SW 1271 (cell line): ENCODE results near the gene COPZ1.
"Not testable (repeated sequence)": the region's sequence is repeated elsewhere in the genome, so short reads cannot be mapped to it uniquely, and the experiment has no call there.

Experiments used
- DNase-seq, 2 experiments: peaks; one replicate each; lab custom pipeline; 2025; lab: John Stamatoyannopoulos, UW

COPZ1 gene

DNA sequence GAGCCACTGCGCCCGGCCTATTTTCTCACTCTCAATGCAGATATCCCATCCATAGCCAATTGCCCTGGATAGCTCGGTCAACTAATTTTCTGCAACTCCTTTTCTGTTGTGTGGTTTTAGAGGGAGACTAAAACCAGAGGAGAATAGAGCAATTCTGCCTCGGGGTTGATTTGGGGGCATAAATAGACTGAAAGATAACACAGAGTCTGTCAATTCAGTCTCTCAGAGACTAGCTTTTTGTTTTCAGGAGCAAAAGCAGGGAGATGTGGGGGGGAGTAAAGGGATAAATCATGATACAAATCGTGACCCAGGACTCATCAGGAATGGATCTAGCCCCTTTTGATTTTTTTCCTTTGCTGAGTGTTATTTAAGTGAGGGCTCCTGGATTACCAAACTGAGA lies 6.5 kb downstream of the COPZ1 start:
- DNase-seq = no peak

DNA sequence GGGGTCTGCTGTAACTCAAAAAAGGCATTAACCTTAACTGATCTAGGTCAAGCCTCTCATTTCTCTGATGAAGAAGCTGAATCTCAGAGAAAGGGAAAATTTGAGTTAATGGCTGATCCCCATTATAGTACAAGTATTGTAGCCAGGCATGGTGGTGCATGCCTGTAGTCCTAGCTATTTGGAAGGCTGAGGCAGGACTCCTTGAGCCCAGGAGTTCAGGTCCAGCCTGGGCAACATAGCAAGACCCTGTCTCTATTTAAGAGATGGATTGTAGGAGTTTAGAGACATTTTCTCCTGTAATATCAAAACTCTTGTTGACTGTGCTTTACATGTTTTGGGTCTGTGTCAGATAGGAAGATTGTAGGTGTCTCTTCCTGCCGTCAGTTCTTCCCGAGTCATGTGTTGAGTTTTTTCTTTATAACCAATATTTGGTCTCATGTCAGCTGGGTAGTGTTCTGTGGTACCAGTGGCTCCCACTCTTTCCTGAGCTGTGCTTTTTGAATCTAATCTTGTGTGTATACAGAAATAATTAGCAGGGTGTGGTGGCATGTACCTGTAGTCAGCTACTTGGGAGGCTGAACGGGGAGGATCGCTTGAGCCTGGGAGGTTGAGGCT lies 8.6 kb downstream of the COPZ1 start:
- DNase-seq = no peak

DNA sequence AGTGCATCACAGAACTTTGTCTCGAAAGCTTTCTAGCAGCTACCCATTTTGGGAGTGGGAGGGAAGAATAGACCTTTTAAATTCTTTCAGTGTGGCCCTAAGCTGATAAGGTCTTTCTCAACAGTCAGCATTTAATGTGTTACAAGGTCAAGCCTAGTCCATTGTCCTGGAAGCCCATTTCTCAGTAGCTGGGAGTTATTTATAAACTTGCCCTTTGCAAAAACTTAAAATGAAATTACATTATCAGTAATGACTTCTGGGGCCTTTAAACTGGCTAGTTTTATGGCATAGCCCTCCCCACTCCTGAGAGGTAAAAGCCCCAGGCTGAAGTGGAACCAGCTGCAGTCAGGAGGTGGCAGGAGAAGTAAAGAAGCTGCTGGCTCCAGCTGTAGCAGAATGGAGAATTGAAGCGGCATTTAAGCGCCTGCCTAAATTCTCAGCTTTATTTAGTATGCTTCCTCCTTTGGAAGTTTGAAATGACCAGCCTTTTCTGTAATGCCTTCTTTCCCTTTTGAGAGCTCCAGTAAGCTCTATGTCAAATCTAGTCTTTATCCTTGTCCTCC lies 12.4 kb downstream of the COPZ1 start:
- no peak for DNase-seq

DNA sequence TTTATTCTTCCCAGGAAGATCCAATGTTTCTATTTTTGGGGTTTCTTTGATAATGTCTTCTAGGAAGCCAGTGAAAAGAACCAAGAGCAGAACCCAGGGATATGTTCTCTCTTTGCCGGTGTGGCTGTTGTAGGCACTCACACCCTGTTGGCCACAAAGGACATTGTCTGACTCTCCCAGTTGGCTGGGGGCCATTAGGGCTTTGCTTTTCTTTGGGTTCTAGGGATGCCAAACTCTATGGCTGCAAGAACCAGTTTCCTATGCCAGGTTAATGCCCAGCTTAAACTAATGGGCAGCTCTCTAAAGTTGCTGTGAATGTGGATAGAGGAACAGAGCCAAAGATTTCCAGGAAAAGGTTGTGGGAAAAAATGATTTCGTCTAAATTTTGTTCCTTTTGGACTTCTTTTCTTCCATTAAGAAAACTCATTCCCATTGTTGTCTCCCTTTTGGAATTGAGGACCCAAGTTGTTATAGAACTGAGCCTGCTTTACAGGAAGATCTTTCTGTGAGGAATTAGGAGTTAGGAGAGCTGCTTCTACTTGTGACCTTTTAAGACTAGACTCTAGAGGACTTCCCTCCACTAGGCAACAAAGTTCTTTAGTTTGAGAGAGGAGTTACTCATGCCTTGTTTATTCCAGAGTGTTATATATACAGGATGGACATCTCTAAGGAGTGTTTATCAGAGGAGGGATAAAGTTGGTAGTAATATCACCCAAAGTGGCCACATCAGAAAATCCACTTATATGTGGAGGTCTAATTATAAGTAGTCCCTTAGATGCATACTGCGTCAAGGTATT lies 13.1 kb downstream of the COPZ1 start:
- no peak for DNase-seq

DNA sequence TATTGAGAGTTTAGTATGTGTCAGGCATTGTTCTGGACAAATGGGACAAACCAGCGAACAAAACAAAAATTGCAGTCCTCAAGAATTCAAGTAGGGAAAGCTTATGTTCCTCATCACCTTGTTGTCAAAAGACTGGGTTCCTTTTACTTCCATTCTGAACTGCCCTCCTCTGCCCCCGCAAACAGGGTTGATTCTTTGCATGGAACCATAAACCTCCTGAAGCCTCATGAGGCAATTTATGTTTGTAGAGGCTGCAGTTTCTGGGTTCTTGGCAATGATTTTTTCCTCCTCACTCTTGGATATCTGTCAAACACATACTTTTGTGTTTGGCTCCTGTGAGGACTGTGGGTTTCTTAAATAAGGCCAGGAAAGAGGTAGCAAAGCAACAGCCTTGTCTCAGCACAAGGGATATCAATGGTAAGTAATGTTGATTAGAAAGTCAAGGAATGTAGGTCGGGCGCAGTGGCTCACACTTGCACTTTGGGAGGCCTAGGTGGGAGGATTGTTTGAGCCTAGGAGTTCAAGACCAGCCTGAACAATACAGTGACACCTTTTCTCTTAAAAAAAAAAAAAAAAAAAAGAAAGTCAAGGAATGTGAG lies 13.9 kb downstream of the COPZ1 start:
- DNase-seq = no peak

DNA sequence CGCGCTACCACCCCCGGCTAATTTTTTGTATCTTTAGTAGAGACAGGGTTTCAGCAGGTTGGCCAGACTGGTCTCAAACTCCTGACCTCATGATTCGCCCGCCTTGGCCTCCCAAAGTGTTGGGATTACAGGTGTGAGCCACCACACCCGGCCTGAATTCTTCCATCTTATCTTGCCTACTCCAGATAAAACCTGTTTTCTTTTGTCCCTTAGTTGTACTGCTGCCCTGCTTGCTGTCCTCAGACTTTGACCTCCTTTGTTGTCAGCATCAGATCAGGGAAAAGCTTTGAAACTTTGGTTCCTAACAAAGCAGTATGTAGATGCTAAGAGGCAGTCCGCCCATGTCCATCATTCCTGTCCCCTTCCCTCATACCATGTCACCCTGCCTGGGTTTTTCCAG lies 15.9 kb downstream of the COPZ1 start:
- DNase-seq = no peak

DNA sequence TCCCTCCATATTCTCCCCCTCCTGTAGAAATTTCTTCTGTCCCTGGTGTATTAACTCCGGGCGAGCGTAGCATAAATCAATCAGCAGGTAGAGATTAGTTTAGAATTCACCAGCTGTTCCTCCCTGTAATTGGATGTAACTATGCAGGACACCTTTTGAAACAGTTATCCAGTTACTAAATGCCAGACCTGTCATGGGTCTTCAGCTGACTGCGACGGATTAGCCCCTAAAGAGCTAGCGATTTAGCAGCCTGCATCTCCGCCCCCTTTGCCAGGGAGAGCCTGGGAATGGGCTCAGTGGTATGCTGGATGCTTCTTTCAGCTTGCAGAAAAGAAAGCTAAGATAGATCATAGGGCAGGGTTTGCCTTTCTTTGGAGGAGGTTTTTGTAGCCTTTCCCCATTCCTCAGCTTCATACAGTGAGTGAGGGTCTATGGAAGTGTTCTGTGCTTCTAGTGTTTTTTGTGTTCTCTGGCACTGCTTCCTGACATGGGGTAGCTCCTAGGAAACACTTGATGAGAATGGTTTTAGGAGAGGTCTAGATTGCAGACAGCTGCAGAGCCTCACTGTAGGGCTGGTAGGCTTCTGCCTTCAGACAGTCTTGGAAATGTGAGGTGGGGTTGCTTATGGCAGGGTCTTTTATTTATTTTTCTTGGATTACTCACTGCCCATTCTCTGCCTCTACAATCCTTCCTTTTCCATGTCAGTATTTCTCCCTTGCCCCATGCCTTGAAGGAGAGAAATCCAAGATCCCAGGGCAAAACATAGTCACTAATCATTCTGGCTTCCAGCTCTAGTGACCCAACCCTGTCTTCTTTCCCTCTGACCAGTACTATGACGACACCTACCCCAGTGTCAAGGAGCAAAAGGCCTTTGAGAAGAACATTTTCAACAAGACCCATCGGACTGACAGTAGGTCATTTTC lies 16.7 kb downstream of the COPZ1 start:
- DNase-seq = no peak

DNA sequence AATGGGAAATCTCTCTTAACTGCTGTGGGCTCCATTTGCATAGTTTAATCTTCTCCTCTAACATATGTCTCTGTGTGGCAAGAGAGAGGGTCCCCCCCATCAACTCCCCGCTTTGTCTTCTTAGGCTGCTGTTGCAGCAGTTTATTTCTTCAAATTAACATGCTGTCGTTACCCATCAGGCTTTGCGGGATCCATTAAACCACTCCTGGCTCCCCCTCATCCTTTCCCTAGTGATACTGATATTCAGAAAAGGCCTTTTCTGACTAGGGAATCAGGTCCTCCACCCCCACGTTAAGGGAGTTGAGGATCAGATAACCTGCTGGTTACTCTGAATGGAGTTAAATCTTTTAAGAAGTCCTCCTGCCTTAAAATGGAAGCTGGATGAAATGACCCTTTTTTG lies 24.1 kb downstream of the COPZ1 start:
- DNase-seq = no peak

DNA sequence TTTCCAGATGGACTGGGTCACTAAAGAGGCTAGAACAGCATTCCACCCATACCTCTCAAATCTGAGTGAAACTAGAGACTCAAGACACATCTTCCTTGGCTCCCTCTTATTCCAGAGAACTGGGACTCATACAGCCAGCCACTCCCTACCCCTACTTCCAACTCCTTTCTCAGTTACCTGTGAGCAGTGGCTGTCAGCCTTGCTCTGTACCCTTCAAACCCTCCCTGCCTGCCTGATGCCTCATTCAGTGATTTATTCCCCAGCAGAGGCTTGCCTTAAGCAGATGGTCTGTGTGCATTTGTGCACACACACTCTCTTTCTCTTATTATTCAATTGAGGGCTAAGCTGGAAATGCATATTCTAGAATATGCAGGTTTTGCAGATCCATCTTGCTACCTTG lies 24.7 kb downstream of the COPZ1 start:
- DNase-seq = no peak

DNA sequence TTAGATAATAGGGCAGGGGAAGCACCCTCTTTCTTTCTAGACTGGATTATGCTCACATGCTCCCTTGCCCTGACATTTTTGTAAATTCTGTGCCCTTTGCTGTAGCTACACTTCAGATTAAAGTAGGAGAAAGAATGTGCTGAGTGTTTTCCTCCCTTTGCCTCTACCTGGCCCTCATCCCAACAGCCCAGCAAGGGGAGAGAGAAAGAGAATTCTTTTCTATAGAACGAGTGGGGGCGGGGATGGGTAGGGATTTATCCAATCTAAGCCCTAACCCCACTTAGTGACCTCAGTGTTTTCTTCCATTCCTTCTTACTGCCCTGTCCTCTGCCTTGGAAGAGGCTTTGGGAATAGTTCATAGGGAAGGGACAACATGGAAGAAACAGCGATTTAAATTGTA lies 25.8 kb downstream of the COPZ1 start:
- no peak for DNase-seq

DNA sequence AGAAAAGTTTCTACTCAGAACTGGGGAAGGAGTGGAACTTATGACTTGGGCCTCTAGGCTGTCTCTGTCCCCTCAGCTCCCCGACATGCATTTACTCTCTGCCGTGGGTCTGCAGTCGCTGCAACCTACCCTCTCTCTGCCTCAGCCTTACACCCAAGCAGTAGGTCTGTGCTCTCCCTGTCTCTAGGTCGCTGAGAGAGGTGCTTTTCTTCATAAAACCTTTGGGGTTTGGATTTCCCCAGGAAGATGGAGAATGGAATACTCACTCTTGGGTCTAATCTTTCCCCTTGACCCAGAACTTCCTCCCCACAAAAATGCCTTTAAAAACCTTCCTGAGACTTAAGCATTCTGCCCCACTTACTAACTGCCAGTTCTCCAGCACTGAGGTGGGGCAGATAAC lies 26.4 kb downstream of the COPZ1 start:
- no peak for DNase-seq

DNA sequence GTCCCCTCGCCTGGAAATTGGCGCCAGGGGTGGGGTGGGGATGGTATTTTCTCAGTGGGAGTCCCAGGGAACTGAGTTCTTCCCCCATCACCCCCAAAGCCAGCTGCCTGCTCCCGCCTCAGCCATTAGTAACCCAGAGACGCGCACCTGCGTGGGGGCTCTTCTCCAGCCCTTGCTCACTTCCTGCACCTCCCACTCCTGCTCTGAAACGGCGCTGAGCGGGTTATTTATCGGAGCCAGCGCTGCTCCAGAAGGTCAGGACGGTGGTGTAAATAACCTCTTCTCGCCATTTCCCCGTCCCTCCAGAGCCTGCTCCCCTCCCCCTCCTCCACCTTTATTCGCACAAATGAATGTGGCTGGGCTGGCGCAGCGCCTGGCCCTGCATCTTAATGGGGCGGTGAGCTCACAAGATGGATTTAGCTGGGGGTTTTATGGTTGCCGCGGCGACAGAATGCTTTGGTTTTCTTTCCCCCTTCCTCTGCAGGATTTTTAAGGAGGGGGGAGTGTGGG lies 27.1 kb downstream of the COPZ1 start:
- no peak for DNase-seq

DNA sequence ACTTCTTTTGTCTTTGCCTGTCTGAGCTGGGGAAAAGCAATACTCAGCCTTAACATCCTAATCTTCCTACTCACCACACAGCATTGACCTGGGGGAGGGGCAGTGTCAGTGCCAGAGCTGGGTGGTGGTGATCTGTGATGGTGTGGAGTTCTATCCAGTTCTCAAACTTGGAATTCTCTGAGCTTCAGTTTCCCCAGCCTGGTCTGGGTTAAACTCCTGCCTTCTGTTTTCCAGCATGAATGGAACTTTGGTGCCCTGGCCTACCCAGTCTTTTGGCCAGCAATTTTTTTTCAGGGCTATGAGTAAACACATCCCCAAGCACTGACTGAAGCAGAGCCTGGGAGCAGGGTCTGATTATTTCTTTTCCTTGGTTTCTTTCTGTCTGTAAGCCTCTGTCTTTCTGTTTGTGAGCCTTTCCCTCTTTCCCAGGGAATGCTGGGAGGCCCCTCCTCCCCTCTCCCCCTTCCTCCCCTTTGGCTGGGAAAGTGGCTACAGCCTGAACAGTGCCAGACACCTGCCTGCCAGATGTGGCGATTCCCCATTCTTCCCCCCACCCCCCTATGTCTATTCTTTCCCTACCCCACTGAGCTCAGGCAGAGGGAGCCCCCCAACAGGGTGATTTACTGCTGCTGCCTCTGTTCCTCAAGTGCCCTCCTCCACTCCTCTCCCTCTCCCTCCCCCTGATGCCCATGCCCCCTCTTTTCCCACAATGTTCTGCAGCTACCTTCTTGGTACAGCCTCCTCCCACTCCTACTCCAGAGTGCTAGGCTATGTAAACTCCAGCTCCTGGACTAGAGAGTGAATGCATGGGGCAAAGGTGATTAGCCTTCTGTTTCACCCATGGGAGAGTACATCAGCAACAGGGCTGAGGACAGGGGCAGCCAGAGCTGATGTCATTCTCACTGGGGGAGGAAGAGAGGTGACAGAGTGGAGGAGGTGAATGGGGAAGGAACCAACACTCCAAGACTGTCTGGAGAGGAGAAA lies 28.3 kb downstream of the COPZ1 start:
- no peak for DNase-seq

DNA sequence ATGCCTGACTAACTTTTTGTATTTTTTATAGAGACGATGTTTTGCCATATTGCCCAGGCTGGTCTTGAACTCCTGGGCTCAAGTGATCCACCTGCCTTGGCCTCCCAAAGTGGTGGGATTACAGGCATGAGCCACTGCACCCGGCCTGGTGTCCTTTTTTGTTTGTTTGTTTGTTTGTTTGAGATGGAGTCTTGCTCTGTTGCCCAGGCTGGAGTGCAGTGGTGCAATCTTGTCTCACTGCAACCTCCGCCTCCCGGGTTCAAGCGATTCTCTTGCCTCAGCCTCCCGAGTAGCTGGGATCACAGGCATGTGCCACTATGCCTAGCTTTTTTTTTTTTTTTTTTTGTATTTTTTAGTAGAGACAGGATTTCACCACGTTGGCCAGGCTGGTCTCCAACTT lies 29.3 kb downstream of the COPZ1 start:
- not testable (repeated sequence) for DNase-seq

DNA sequence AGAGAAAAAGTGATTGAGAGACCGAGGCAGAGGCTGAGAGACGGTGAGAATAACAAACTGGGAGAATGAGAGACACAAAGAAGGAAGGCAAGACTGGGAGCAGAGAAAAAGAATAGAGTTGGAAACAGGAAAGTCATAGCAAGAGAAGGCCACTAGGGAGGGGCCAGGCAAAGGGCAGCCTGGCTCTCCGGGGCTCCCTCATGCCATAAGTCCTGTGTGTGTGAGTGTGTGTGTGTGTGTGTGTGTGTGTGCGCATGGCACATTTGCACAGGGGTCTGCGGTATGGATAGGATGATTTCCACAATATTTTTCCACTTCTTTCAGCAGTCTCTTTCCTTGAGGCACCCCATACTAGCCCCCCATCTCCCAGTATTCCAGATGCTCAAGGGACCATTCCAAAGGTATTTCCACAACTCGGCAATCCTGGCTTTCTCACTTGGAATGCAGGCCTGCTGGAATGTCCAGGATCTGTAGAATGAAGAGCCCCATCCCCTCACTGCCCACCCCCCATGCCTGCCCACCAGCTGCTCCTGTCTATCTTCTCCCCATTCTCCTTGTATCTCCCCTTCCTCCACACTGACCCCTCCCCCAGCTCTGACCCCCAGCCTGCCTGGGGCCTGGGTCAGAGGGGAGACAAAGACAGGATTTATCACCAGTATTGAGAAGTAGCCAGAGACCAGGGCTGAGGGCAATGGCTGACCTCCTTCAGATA lies 30.3 kb downstream of the COPZ1 start:
- no peak for DNase-seq

DNA sequence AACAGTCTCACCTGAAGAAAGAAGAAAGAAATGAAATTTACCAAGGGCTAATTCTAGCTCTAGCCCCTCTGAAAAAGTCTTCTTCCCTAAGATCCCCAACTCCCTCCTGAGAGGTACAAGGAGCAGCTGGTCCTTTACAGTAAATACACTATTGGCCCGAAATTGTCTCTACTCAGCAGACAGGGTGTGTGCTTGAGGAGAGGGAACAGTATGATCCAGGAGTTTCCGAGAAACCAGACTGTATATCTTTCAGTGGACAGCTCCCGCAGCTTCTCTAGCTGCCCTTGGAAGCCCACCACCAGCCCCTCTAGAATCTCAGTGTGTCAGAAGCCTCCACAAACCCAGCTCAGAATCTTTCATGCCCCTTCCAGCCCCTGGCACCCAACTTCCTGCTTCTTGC lies 31.3 kb downstream of the COPZ1 start:
- DNase-seq = no peak

DNA sequence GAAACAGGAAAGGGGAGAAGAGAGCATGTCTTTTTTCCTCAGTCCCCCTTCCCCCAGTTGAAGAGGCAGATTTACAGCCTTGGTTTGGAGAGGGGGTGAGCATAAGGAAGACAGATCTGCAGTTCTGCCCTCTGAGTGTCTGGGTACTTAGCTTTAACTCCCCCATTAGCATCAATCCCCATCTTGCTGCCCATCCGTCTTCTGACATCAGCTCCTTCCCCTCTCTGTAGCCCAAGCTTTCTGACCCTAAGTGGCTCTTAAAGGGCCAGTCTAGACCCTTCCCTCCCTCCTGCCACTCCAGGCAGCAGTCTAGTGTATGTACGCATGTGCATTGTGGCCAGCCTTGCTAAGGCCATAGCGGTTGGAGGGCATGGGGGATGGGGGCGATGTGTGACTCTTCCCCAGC lies 32.0 kb downstream of the COPZ1 start:
- DNase-seq = no peak

DNA sequence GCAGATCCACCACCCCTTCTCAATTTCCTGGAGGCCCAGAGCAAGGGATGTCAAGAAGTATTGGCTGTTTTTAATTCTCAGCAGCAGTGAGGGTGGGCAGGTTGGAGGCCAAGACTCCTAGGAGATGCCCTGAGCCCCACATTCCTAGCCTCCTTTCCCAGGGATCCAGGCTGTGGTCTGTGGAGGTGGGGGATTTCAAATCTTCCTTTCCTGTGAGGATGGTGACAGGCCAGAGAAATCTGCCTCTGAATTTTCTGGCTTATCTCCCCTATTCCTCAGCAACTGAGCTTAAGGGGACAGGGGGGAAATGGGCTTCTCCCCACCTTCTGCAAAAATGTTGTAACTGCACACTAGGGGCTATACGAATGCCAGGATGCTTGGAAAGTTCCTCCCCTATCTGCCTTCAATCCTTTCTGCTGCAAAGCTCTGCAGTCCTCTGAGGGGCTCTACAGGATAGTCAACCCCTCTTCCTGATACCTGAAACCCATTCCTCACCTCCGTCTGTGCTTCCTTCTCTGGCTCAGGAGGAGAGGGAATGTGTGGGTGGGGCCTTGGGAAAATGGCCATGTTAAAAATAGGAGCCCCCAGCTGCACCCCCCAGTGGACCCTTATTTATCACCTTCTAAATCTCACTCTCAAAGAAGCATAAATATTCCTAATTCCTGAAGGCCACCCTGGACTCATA lies 32.7 kb downstream of the COPZ1 start:
- no peak for DNase-seq

DNA sequence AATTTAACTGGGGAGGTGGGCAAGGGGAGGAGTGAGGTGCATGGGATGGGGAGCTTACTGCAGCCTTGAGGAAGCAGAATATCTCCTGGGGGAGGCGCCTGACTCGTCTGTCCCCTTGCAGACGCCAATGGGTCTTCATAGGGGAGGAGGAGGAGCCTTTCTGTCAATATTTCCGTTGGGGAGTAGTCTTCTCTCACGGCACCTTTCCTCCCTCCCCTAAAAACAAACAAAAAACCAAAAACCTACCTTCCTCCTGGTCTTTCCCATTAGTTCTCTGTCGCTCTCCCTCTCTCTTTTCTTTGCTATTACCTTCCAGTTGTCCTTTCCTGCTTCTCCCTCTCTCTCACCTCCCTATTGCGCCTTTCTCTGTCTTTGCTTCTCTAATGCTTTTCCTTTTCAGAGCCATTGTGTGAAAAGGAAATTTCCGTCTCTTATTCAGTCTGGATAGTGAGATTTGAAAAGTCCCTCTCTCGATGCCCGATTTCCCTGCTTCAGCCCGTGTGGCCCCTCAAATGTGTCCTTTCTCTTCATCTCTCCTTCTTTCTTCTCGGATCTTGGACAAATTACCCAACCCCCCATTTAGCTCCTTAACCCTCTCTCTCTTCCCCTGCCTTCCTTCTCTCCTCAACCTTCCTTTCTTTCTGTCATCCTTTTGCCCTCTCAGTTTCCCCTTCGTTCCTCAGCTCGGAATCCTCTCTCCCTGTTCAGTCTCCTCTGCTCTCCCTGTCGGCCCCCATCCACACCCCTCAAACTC lies 33.4 kb downstream of the COPZ1 start:
- no peak for DNase-seq
